IPS DF 19.7 (cell line): ENCODE results near the gene ADGRV1.
"Not testable (repeated sequence)": the region's sequence is repeated elsewhere in the genome, so short reads cannot be mapped to it uniquely, and the experiment has no call there.

ENCODE experiments used
- DNase-seq: peaks from one replicate; pipeline ENCODE4 v3.0.0-alpha.2; 2013; ENCODE audit warnings: low read depth, low spot score

Gene ADGRV1

GRCh38 chr5:90809311-90810056 is 250.9 kb downstream of the ADGRV1 start:
- DNase-seq, result no peak

GRCh38 chr5:90810211-90810610 is 251.6 kb downstream of the ADGRV1 start:
- no peak for DNase-seq

GRCh38 chr5:90813392-90813791 is 254.8 kb downstream of the ADGRV1 start:
- DNase-seq, result no peak

- not testable (repeated sequence) for DNase-seq
Measured at GRCh38 chr5:90822062-90822461, 263.5 kb downstream of the ADGRV1 start.

GRCh38 chr5:90824436-90824835 is 265.8 kb downstream of the ADGRV1 start:
- no peak for DNase-seq

- DNase-seq, result no peak
Measured at GRCh38 chr5:90830058-90830457, 271.5 kb downstream of the ADGRV1 start.

GRCh38 chr5:90833753-90834152 is 275.2 kb downstream of the ADGRV1 start:
- DNase-seq, result no peak

- DNase-seq, result no peak
Measured at GRCh38 chr5:90834711-90835110, 276.1 kb downstream of the ADGRV1 start.

- no peak for DNase-seq
Measured at GRCh38 chr5:90843443-90843842, 284.8 kb downstream of the ADGRV1 start.

GRCh38 chr5:90844931-90845330 is 286.3 kb downstream of the ADGRV1 start:
- no peak for DNase-seq

- DNase-seq, result no peak
Measured at GRCh38 chr5:90845723-90846554, 287.3 kb downstream of the ADGRV1 start.

- not testable (repeated sequence) for DNase-seq
Measured at GRCh38 chr5:90847606-90848005, 289.0 kb downstream of the ADGRV1 start.

- no peak for DNase-seq
Measured at GRCh38 chr5:90849939-90850338, 291.3 kb downstream of the ADGRV1 start.

- DNase-seq, result no peak
Measured at GRCh38 chr5:90852531-90852930, 293.9 kb downstream of the ADGRV1 start.

- no peak for DNase-seq
Measured at GRCh38 chr5:90853750-90854149, 295.2 kb downstream of the ADGRV1 start.

GRCh38 chr5:90854169-90854568 is 295.6 kb downstream of the ADGRV1 start:
- DNase-seq, result no peak

- DNase-seq, result no peak
Measured at GRCh38 chr5:90855296-90856010, 296.9 kb downstream of the ADGRV1 start.

GRCh38 chr5:90861843-90862586 is 303.4 kb downstream of the ADGRV1 start:
- no peak for DNase-seq

- no peak for DNase-seq
Measured at GRCh38 chr5:90865180-90865579, 306.6 kb downstream of the ADGRV1 start.

GRCh38 chr5:90866333-90866732 is 307.7 kb downstream of the ADGRV1 start:
- no peak for DNase-seq

GRCh38 chr5:90866915-90867731 is 308.5 kb downstream of the ADGRV1 start:
- no peak for DNase-seq
